ENCODE data around the gene HTR3C.
"Not testable (repeated sequence)": the region's sequence is repeated elsewhere in the genome, so short reads cannot be mapped to it uniquely, and the experiment has no call there.

The HTR3C gene
- total RNA-seq: 0 reads per million in 2 donors

GRCh38 chr3:184052767-184053166 lies at the start of gene HTR3C:
TSS of gene HTR3C (plus strand) at chr3:184053047. CDS start at chr3:184053081, 34 bp downstream.
- no peak for DNase-seq

- no peak for DNase-seq
Observed at GRCh38 chr3:184003187-184003967, 49.5 kb upstream of the HTR3C start.

- DNase-seq: no peak
Observed at GRCh38 chr3:184004476-184004875, 48.4 kb upstream of the HTR3C start.

- DNase-seq: no peak
Observed at GRCh38 chr3:184005941-184006507, 46.8 kb upstream of the HTR3C start.

- not testable (repeated sequence) for DNase-seq
Observed at GRCh38 chr3:184007143-184007813, 45.6 kb upstream of the HTR3C start.

- no peak for DNase-seq
Observed at GRCh38 chr3:184008161-184008560, 44.7 kb upstream of the HTR3C start.

GRCh38 chr3:184011230-184011876 lies 41.5 kb upstream of the HTR3C start:
- DNase-seq: no peak

- no peak for DNase-seq
Observed at GRCh38 chr3:184011937-184012889, 40.6 kb upstream of the HTR3C start.

- no peak for DNase-seq
Observed at GRCh38 chr3:184015381-184016019, 37.3 kb upstream of the HTR3C start.

GRCh38 chr3:184016169-184016570 lies 36.7 kb upstream of the HTR3C start:
- no peak for DNase-seq

- peak in 3 of 5 experiments; percentile 19 to 43 (median 31) for DNase-seq
Observed at GRCh38 chr3:184016811-184017671, 35.8 kb upstream of the HTR3C start.

GRCh38 chr3:184017672-184018423 lies 35.0 kb upstream of the HTR3C start, which contains the start of gene ABCC5:
TSS of gene ABCC5 (minus strand) at chr3:184017884. CDS start at chr3:184014392, 3,492 bp downstream.
- DNase-seq: peak; percentile 60 to 90 (median 73)

- DNase-seq: no peak
Observed at GRCh38 chr3:184018424-184018973, 34.3 kb upstream of the HTR3C start.

- DNase-seq: peak in 1 of 5 experiments; percentile 31
Observed at GRCh38 chr3:184022323-184022722, 30.5 kb upstream of the HTR3C start.

- not testable (repeated sequence) for DNase-seq
Observed at GRCh38 chr3:184025256-184025655, 27.6 kb upstream of the HTR3C start.

GRCh38 chr3:184028275-184028890 lies 24.5 kb upstream of the HTR3C start:
- DNase-seq: not testable (repeated sequence)

GRCh38 chr3:184029443-184029842 lies 23.4 kb upstream of the HTR3C start:
- no peak for DNase-seq

- no peak for DNase-seq
Observed at GRCh38 chr3:184030536-184030935, 22.3 kb upstream of the HTR3C start.
